ENCODE measurements around the gene THEMIS. TPM values are rescaled to one million over a fixed set of nuclear protein-coding genes. Genes with fewer than 3 reads are reported as not detected.

The THEMIS gene
- total RNA-seq, 1 donor from 2014 or later, result not detected

- intact Hi-C loops (cut with DNase I), result no loop called here
- H3K27ac ChIP-seq, result no peak overlapping the region
These were observed 104.1 kb downstream of the THEMIS start for GRCh38 chr6:127796713-127797112.

GRCh38 chr6:127794405-127794804 lies 106.5 kb downstream of the THEMIS start:
- Histone ChIP-seq H3K4me1 (no peaks in the 10 kb centered on the region), H3K36me3 (no peaks in the 10 kb centered on the region), H3K27ac (no peak overlapping the region), H3K4me3 (no peak overlapping the region), H3K9me3 (no peaks in the 10 kb centered on the region), H3K27me3 (no peaks in the 10 kb centered on the region)
- TF ChIP-seq CTCF (IDR thresholded peaks at IDR 0.05), result no peak
- intact Hi-C loops (cut with DNase I), result no loop called here
- DNase-seq (ENCODE audit: low spot score in 2 of 2), result no peak

More at GRCh38 chr6:127796713-127797112, 104.1 kb downstream of the THEMIS start:
- TF ChIP-seq CTCF (IDR thresholded peaks at IDR 0.05), result no peak
- Histone ChIP-seq H3K4me1 (no peaks in the 10 kb centered on the region), H3K36me3 (no peaks in the 10 kb centered on the region), H3K4me3 (no peak overlapping the region), H3K27me3 (no peaks in the 10 kb centered on the region), H3K9me3 (no peaks in the 10 kb centered on the region)
- no peak for DNase-seq (ENCODE audit: low spot score in 2 of 2)

- H3K36me3 ChIP-seq, result no peaks in the 10 kb centered on the region
- no peaks in the 10 kb centered on the region for H3K27me3 ChIP-seq
- no peak for TF ChIP-seq CTCF (IDR thresholded peaks at IDR 0.05)
- DNase-seq (ENCODE audit: low spot score in 2 of 2), result no peak
- no peaks in the 10 kb centered on the region for H3K9me3 ChIP-seq
- H3K4me3 ChIP-seq, result no peak overlapping the region
- H3K4me1 ChIP-seq, result no peaks in the 10 kb centered on the region
- intact Hi-C loops (cut with DNase I), result no loop called here
- no peak overlapping the region for H3K27ac ChIP-seq
These were observed 107.5 kb downstream of the THEMIS start for GRCh38 chr6:127793396-127793795.

- Histone ChIP-seq H3K27me3 (no peaks in the 10 kb centered on the region), H3K4me3 (no peak overlapping the region), H3K27ac (no peak overlapping the region), H3K36me3 (no peaks in the 10 kb centered on the region), H3K9me3 (no peaks in the 10 kb centered on the region), H3K4me1 (no peaks in the 10 kb centered on the region)
- TF ChIP-seq CTCF (IDR thresholded peaks at IDR 0.05), result no peak
- no peak for DNase-seq (ENCODE audit: low spot score in 2 of 2)
- intact Hi-C loops (cut with DNase I), result no loop called here
These were observed 108.2 kb downstream of the THEMIS start for GRCh38 chr6:127792616-127793015.

GRCh38 chr6:127791779-127792528 lies 108.9 kb downstream of the THEMIS start:
- Histone ChIP-seq H3K36me3 (no peaks in the 10 kb centered on the region), H3K27ac (no peak overlapping the region), H3K27me3 (no peaks in the 10 kb centered on the region), H3K4me1 (no peaks in the 10 kb centered on the region), H3K4me3 (no peak overlapping the region), H3K9me3 (no peaks in the 10 kb centered on the region)
- intact Hi-C loops (cut with DNase I), result no loop called here
- TF ChIP-seq CTCF (IDR thresholded peaks at IDR 0.05), result no peak
- DNase-seq (ENCODE audit: low spot score in 2 of 2), result no peak
